Hepatocyte (in vitro differentiated cells): ENCODE results near the gene SPON1. TPM values are rescaled to one million over a fixed set of nuclear protein-coding genes. Genes with fewer than 3 reads are reported as not detected.
"Not testable (repeated sequence)": the region's sequence is repeated elsewhere in the genome, so short reads cannot be mapped to it uniquely, and the experiment has no call there.

Experiments used
- DNase-seq: peaks from one replicate; pipeline ENCODE4 v3.0.0-alpha.2; 2016; ENCODE audit warnings: low spot score
- H2AFZ ChIP-seq: fragments of 200-600 bp; sonication (generic); 2 replicates; pipeline ENCODE4 v1.6.0; 2016; ENCODE audit warnings: antibody characterized with exemption, mild to moderate bottlenecking
- H3K27ac ChIP-seq: fragments of 200-600 bp; sonication (generic); 2 replicates; pipeline ENCODE4 v1.5.1; 2016; ENCODE audit warnings: mild to moderate bottlenecking
- H3K27me3 ChIP-seq: fragments of 200-600 bp; sonication (generic); 2 replicates; pipeline ENCODE4 v1.6.1; 2016
- H3K36me3 ChIP-seq: fragments of 200-600 bp; sonication (generic); replicated peaks from 2 replicates; pipeline ENCODE4 v1.5.1; 2016; ENCODE audit warnings: low read depth; ENCODE audit not compliant: insufficient read depth
- H3K4me1 ChIP-seq: fragments of 200-600 bp; sonication (generic); 2 replicates; pipeline ENCODE4 v1.5.1; 2016; ENCODE audit warnings: mild to moderate bottlenecking, moderate library complexity; ENCODE audit not compliant: insufficient read depth
- H3K4me2 ChIP-seq: fragments of 200-600 bp; sonication (generic); 2 replicates; pipeline ENCODE4 v1.6.0; 2016
- H3K4me3 ChIP-seq: fragments of 200-600 bp; sonication (generic); 2 replicates; pipeline ENCODE4 v1.5.1; 2016; ENCODE audit warnings: mild to moderate bottlenecking
- H3K79me2 ChIP-seq: fragments of 200-600 bp; sonication (generic); 2 replicates; pipeline ENCODE4 v1.6.0; 2017; ENCODE audit warnings: mild to moderate bottlenecking
- H3K9me2 ChIP-seq: fragments of 200-600 bp; sonication (generic); replicated peaks from 2 replicates; pipeline ENCODE4 v1.6.0; 2017; ENCODE audit warnings: mild to moderate bottlenecking; ENCODE audit not compliant: insufficient read depth
- H3K9me3 ChIP-seq: fragments of 200-600 bp; sonication (generic); 2 replicates; pipeline ENCODE4 v1.5.1; 2016; ENCODE audit warnings: low read depth, mild to moderate bottlenecking
- H4K20me1 ChIP-seq: fragments of 200-600 bp; sonication (generic); 2 replicates; pipeline ENCODE4 v1.6.0; 2016; ENCODE audit warnings: mild to moderate bottlenecking; ENCODE audit not compliant: insufficient read depth, poor library complexity, severe bottlenecking
- EZH2 ChIP-seq: fragments of 200-600 bp; sonication (generic); IDR thresholded peaks from 2 replicates; pipeline ENCODE4 v1.6.1; 2016; ENCODE audit warnings: antibody characterized with exemption, mild to moderate bottlenecking, borderline replicate concordance
- EZH2phosphoT487 ChIP-seq: fragments of 200-600 bp; sonication (generic); IDR thresholded peaks from one replicate; pipeline ENCODE4 v1.6.1; 2018; ENCODE audit warnings: antibody characterized with exemption, mild to moderate bottlenecking, low read depth, moderate library complexity; ENCODE audit not compliant: unreplicated experiment, severe bottlenecking
- WGBS: methylation state at CpG from one replicate; pipeline ENCODE4 v1.1.6; 2016; ENCODE audit warnings: low lambda C conversion rate; ENCODE audit errors: missing lambda C conversion rate; 5-methylcytosine and 5-hydroxymethylcytosine counted together
- polyA plus RNA-seq: library from polyadenylated mRNA; unstranded; fragments of >200 nt; fragmentation: Nextera tagmentation; extraction: Ambion mirVana; gene quantifications from 2 replicates; pipeline ENCODE4 v1.2.1, GENCODE V29; 2016
- total RNA-seq: library from RNA; depleted of rRNA; stranded (reverse); fragments of >200 nt; gene quantifications from 2 replicates; pipeline ENCODE4 v1.2.3, GENCODE V29; 2014
- TF ChIP-seq, protein P1 (sequence below): fragments of 200-600 bp; sonication (generic); IDR thresholded peaks from 2 replicates; pipeline ENCODE4 v1.5.1; 2016; ENCODE audit warnings: antibody characterized with exemption, mild to moderate bottlenecking; ENCODE audit not compliant: poor library complexity

The SPON1 gene
- total and polyA plus RNA-seq, 2 experiments from 2014 or later, result 47.8 to 73.1 TPM

DNA sequence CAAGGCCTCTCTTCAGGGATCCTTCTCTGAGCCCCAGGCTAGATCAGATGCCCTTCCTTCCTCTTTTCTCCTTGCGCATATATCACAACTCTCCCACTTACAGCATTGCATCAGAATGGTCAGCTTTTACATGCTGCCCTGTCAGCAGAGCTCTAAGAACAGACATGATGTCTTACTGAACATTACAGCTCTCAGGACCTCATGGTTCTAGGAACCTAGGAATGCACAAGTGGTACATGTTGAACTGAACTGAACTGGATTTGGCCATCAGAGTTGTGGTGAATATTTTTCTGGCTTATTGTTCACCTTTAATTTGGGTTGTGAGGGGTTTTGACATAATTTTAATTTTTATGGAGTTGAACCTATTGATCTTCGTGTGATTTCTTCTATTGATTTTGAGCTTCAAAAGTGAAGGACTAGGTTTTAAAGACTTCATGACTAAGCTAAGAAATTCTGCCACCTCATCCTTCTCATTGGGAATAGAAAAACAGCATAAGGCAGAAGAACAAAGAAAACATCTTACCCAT lies 37.7 kb upstream of the SPON1 start:
- Histone ChIP-seq H4K20me1 (no peaks in the 10 kb centered on the region), H3K27me3 (no peaks in the 10 kb centered on the region)

DNA sequence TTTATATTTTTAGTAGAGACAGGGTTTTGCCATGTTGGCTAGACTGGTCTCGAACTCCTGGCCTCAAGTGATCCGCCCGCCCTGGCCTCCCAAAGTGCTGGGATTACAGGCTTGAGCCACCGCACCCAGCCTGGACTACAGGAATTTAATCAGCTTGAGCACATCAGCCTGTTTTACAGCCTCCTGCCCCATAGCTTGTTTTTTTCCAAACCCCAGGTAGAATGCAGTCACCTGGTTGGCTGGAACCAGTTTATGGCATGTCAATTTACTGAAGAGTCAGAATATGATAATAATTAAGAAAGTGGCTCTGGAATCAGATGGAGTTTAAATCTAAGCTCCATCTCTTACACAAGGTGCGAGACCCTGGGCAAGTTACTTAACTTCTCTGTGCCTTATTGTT lies 36.2 kb upstream of the SPON1 start:
- H3K4me3 ChIP-seq, H3K4me2 ChIP-seq, H3K36me3 ChIP-seq, H2AFZ ChIP-seq, H3K79me2 ChIP-seq, H3K9me3 ChIP-seq, H3K27ac ChIP-seq, H3K9me2 ChIP-seq, H3K27me3 ChIP-seq, H4K20me1 ChIP-seq: not testable (repeated sequence)
- peak; percentile 21 for DNase-seq
- 76% methylated on average over 5 of the region's 5 CpGs for WGBS
- peaks cover 12% of the 10 kb centered on the region for H3K4me1 ChIP-seq

More for the DNA sequence above, 37.7 kb upstream of the SPON1 start:
- Histone ChIP-seq H3K79me2 (no peaks in the 10 kb centered on the region), H3K36me3 (no peaks in the 10 kb centered on the region), H3K27ac (no peak overlapping the region), H3K4me1 (peaks cover 12% of the 10 kb centered on the region), H3K4me2 (no peak overlapping the region), H3K9me3 (no peaks in the 10 kb centered on the region), H3K9me2 (no peaks in the 10 kb centered on the region), H2AFZ (no peak overlapping the region), H3K4me3 (no peak overlapping the region)
- no peak for DNase-seq
- TF ChIP-seq EZH2phosphoT487 (no peak), EZH2 (no peak)
- TF ChIP-seq, protein P1, sequence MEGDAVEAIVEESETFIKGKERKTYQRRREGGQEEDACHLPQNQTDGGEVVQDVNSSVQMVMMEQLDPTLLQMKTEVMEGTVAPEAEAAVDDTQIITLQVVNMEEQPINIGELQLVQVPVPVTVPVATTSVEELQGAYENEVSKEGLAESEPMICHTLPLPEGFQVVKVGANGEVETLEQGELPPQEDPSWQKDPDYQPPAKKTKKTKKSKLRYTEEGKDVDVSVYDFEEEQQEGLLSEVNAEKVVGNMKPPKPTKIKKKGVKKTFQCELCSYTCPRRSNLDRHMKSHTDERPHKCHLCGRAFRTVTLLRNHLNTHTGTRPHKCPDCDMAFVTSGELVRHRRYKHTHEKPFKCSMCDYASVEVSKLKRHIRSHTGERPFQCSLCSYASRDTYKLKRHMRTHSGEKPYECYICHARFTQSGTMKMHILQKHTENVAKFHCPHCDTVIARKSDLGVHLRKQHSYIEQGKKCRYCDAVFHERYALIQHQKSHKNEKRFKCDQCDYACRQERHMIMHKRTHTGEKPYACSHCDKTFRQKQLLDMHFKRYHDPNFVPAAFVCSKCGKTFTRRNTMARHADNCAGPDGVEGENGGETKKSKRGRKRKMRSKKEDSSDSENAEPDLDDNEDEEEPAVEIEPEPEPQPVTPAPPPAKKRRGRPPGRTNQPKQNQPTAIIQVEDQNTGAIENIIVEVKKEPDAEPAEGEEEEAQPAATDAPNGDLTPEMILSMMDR, result no peak
- 89% methylated on average over 2 of the region's 2 CpGs for WGBS

GRCh38 chr11:13926981-13927380 lies 35.5 kb upstream of the SPON1 start:
- Histone ChIP-seq H3K4me1 (peaks cover 12% of the 10 kb centered on the region), H3K79me2 (no peaks in the 10 kb centered on the region), H4K20me1 (no peaks in the 10 kb centered on the region), H3K36me3 (no peaks in the 10 kb centered on the region), H3K4me2 (no peak overlapping the region), H3K4me3 (no peak overlapping the region), H3K9me2 (no peaks in the 10 kb centered on the region), H3K27me3 (no peaks in the 10 kb centered on the region), H3K27ac (no peak overlapping the region), H3K9me3 (no peaks in the 10 kb centered on the region), H2AFZ (no peak overlapping the region)
- TF ChIP-seq, protein P1, result no peak
- TF ChIP-seq EZH2phosphoT487, result no peak
- TF ChIP-seq EZH2, result no peak
- DNase-seq, result no peak
- WGBS, result 93% methylated on average over 3 of the region's 3 CpGs

GRCh38 chr11:13927481-13927880 lies 35.0 kb upstream of the SPON1 start:
- Histone ChIP-seq H3K4me1 (peaks cover 12% of the 10 kb centered on the region), H3K9me3 (no peaks in the 10 kb centered on the region), H3K27me3 (no peaks in the 10 kb centered on the region), H3K4me2 (no peak overlapping the region), H3K79me2 (no peaks in the 10 kb centered on the region), H3K36me3 (no peaks in the 10 kb centered on the region), H2AFZ (no peak overlapping the region), H3K27ac (no peak overlapping the region), H3K9me2 (no peaks in the 10 kb centered on the region), H3K4me3 (no peak overlapping the region), H4K20me1 (no peaks in the 10 kb centered on the region)
- no peak for DNase-seq
- TF ChIP-seq EZH2phosphoT487, result no peak
- no peak for TF ChIP-seq EZH2
- TF ChIP-seq, protein P1, result no peak
- WGBS, result 100% methylated on average over 1 of the region's 1 CpG
